GM12873 (cell line): Measurements from ENCODE around the gene OTUD7B.

ENCODE experiments used
- TF ChIP-seq, protein P1 (sequence below): IDR thresholded peaks from 2 replicates; pipeline ENCODE4 v1.5.1; 2012; ENCODE audit warnings: low read depth, mild to moderate bottlenecking, moderate library complexity, low read length, control low read depth; ENCODE audit not compliant: insufficient read depth; ENCODE audit errors: missing control alignments

OTUD7B gene

DNA sequence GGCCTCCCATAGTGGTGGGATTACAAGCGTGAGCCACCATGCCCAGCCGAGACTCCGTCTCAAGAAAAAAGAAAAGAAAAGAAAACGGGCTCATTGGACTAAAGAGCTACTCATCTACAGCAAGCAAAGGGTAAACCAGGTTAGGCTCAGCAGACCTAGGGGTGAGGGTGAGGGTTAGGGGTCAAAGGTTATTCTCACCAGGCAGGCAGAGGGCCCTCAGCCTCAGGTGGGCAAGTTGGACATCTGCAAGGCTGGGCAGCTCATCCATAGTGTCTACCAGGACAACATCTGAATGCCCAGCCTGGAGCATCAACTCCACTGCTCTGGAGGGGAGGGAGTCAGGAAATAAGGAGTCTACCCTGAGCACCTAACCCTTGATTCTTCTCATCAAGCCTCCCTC is 77.3 kb downstream of the OTUD7B start:
- TF ChIP-seq, protein P1, sequence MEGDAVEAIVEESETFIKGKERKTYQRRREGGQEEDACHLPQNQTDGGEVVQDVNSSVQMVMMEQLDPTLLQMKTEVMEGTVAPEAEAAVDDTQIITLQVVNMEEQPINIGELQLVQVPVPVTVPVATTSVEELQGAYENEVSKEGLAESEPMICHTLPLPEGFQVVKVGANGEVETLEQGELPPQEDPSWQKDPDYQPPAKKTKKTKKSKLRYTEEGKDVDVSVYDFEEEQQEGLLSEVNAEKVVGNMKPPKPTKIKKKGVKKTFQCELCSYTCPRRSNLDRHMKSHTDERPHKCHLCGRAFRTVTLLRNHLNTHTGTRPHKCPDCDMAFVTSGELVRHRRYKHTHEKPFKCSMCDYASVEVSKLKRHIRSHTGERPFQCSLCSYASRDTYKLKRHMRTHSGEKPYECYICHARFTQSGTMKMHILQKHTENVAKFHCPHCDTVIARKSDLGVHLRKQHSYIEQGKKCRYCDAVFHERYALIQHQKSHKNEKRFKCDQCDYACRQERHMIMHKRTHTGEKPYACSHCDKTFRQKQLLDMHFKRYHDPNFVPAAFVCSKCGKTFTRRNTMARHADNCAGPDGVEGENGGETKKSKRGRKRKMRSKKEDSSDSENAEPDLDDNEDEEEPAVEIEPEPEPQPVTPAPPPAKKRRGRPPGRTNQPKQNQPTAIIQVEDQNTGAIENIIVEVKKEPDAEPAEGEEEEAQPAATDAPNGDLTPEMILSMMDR: no peak

DNA sequence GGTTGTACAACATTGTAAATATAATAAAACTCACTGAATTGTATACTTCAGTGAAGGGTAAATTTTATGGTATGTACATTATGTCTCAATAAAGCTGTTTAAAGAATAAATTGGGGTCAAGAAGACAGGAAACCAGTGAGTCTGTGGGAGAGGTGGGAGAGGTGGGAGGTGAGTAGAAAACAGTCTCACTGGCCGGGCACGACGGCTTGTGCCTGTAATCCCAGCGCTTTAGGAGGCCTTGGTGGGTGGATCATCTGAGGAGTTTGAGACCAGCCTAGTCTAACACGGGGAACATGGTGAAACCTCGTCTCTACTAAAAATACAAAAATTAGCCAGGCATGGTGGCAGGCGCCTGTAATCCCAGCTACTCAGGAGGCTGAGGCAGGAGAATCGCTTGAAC is 78.1 kb downstream of the OTUD7B start:
- TF ChIP-seq, protein P1: no peak

DNA sequence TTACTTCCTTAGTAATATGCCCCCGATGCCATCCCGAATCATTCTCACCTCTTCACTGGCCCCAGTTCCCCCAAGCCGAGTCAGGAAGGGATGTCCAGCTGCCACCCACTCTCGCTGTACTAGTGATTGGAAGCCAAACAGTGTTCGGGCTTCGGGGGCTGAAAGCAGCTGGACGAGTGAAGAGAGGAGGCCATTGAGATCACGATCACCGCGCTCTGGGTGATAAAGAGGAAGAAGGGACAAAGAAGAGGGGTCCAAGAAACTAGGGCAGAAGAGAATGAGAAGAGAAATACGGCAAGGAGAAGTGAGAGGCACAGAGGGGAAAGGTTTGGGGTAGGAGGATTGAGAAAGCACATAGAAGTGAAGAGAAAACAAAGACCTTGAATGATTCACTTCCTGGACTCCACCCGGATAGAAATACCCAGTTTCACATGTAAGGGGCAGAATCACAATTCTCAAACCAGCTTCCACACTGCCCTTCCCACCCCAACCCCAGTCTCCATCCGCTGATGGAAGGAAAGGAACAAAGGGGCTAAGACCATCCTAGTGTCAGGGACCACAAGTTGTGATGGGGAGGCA is 79.2 kb downstream of the OTUD7B start:
- TF ChIP-seq, protein P1: no peak

DNA sequence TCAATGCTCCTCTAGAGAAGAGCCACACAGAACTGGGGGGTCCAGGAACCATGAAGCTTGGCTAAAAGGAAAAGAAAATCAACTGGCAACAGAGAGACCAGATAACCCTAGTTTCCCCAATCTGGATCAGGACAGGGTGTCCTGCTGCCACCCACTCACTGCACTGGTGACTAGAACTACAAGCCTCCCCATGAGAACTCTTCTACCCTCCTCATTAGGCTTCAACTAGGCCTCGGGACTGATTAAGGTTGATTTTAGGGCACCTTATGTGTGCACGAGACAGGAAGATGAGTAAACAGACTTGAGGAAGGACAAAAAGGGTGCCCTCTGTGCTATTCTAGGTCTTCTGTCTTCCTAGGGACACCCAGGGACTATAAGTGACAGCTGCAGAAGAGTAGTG is 80.7 kb downstream of the OTUD7B start:
- TF ChIP-seq, protein P1: no peak

DNA sequence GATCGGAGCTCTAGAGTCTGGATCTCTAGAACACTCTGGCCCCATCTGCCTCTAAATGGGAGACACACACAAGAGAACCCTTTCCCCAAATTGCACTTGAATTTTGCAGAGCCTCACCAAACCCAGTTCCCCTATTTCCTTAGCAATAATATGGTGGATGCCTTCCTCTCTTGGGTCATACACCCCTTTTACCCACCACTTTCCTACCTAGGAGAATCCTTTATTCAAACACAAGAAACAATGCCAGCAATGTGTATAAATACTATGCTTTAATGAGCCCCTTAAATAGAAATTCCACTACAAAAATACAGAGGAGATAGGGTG is 82.2 kb downstream of the OTUD7B start:
- TF ChIP-seq, protein P1: no peak

DNA sequence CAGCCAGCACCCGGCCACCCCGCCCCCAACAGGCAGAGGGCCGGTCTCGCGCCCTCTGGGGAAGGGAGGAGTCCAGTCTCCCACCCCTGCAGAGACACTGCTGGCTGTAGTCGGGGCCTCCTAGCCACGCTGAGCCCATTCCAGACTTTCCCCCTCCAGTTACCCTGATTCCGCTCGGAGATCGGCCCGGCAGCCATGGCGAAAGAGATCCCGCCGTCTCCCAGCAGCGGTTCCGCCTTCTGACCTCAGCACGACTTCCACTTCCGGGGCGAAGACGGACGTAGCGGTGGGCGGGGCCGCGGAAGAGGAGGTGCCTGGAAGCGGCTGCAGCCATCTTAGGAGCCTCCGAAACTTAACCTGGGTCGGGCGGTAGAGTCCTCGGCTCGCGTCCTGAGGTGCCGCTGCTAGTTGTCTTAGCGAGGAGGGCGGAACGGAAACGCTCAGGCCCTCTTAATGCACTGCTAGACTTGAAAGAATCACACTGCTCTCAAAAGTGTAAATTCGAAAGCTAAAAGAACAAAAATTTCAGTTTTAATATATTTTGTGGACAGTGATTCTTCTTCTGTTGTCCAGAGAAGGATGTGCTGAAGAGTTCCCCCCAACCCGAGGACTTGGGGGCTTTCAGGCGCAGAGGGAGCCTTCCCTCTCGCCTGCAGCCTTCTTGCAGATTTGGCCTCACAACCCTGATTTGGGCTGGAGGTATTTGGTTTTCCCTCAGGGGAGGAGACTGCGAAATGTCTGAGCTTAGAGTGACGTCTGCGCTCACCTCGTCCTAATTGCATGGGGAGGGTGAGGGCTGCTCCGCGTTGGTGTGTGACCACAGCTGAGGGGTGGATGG is 82.7 kb downstream of the OTUD7B start, which contains the start of gene SF3B4:
TSS of gene SF3B4 (minus strand) at position 241 of the 838 bp plus-strand sequence. CDS start at position 197, 44 bp downstream.
- TF ChIP-seq, protein P1: peak; percentile 2

DNA sequence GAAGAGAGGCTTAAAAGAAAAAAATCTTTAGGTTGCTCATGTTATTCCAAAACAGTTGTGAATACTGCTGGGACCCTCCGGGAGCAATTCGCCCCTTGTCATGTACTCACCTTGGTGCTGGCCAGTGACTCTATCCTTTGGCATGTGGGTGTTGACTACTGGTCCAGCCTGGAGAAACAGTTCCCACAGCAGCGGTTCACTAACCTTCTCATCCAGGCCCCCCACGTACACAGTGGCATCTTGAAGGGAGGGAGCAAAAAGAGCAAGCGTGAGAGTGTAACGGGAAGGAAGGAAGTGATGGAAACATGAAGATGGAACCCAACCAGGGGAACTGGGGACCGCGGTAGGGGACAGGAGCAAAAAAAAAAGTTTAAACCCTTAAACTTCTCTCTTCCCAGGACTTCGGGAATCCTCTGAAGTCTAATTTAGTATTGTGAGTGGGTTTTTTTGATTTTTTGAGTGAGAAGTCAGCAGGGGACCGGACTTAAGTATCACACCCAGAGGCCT is 83.4 kb downstream of the OTUD7B start:
- TF ChIP-seq, protein P1: no peak
